ENCODE data around the gene TPI1.
"Not testable (repeated sequence)": the region's sequence is repeated elsewhere in the genome, so short reads cannot be mapped to it uniquely, and the experiment has no call there.

Gene TPI1

DNA sequence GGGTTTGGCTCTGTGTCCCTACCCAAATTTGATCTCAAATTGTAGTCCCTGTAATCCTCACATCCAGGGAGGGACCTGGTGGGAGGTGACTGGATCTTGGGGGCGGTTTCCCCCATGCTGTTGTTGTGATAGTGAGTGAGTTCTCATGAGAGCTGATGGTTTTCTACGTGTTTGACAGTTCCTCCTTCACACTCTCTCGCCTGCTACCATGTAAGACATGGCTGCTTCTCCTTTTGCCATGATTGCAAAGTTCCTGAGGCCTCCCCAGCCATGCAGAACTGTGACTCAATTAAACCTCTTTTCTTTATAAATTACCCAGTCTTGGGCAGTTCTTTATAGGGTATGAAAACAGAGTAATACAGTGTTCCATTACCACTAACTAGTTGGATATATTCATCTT lies 27.0 kb downstream of the TPI1 start:
- DNase-seq (ENCODE audit: low spot score): no peak

DNA sequence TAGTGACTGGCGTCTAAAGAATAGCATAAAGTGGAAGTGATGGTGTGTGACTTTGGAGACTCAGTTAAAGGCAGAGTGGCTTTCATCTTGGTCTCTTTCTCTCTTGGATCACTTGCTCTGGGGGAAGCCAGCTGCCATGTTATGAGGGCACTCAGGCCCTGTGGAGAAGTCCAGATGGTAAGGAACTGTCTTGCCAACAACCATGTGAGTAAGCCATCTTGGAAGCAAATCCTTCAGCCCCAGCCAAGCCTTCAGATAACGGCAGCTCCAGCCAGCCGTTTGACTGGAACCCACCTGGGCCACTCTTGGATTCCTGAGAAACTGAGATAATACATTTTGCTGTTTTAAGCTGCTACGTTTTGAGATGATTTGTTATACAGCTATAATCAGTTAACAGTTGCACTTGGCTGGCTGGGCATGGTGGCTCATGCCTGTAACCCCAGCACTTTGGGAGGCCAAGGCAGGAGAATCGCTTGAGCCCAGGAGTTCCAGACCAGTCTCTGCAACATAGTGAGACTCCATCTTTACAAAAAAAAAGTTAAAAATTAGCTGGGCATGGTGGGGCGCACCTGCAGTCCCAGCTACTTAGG lies 29.6 kb downstream of the TPI1 start:
- no peak for DNase-seq (ENCODE audit: low spot score)

DNA sequence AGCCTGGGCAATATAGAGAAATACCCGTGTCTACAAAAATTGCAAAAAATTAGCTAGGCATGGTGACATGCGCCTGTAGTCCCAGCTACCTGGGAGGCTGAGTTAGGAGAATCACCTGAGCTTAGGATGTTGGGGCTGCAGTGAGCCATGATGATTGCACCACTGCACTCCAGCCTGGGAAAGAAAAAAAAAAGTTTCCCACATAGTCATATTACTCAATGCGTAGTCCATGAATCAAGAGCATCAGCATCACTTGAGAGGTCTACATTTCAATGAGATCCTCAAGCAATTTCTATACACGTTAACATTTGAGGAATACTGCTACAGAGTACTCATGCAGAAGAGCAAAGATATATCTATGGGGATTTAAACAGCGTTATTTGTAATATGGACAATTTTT lies 32.1 kb downstream of the TPI1 start:
- no peak for DNase-seq (ENCODE audit: low spot score)

DNA sequence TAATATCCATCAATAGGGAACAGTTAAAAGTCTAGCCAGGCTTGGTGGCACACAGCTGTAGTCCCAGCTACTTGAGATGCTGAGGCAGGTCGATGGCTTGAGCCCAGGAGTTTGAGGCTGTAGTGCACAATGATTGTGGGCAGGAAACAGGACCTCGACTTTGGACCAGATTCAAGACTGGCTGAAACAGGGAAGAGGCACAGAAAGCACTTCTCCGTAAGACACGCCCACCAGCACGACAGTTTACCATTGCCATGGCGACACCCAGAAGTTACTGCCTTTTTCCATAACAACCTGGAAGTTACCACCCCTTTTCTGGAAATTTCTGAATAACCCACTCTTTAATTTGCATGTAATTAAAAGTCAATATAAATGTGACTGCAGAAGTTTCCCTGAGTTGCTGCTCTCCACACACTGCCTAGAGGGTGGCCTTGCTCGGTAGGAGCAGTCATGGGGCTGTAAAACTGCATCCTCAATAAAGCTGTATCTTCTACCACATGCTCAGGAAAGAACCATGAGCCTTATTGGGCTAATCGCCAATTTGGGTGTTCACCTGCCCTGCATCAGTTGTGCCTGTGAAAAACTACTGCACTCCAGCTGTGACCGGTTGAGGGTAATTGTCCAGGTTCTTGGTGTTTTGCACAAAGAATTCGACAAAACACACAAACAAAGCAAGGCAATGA lies 32.6 kb downstream of the TPI1 start:
- DNase-seq (ENCODE audit: low spot score): peak; percentile 24

DNA sequence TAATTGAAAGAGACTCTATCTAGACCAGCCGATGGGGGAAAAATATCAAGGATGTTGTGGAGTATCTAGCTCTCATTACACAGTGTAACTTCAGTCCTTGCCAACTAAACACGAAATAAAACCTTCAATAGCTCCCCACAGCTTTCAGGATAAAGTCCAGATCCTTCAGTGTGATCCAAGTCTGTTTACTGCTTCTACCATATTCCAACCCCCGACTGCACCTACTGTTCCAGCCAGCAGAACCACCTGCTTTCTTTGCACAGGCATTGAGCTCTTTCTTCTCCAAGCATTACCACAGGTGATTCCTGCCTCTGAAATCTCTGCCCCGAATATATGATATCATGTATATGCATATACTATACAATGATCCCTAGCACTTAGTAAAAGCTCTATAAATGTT lies 35.1 kb downstream of the TPI1 start:
- no peak for DNase-seq (ENCODE audit: low spot score)

DNA sequence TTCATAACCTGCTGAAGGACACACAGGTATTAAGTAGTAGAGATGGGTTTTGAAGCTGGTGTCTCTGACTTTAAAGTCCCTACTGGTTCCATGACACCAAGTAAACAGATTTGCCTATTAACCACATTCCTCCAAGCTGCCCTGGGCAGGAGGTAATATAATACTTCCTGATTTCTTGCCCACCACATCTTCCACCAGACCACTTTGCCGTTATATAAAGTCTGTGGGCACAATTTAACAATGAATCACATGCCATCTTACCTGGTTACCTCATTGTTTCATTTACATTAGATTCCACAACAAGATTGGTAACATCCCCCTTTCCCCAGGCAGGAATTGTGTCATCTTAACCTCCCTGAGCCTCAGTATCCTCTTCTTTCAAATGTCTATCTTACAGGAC lies 36.4 kb downstream of the TPI1 start:
- no peak for DNase-seq (ENCODE audit: low spot score)

DNA sequence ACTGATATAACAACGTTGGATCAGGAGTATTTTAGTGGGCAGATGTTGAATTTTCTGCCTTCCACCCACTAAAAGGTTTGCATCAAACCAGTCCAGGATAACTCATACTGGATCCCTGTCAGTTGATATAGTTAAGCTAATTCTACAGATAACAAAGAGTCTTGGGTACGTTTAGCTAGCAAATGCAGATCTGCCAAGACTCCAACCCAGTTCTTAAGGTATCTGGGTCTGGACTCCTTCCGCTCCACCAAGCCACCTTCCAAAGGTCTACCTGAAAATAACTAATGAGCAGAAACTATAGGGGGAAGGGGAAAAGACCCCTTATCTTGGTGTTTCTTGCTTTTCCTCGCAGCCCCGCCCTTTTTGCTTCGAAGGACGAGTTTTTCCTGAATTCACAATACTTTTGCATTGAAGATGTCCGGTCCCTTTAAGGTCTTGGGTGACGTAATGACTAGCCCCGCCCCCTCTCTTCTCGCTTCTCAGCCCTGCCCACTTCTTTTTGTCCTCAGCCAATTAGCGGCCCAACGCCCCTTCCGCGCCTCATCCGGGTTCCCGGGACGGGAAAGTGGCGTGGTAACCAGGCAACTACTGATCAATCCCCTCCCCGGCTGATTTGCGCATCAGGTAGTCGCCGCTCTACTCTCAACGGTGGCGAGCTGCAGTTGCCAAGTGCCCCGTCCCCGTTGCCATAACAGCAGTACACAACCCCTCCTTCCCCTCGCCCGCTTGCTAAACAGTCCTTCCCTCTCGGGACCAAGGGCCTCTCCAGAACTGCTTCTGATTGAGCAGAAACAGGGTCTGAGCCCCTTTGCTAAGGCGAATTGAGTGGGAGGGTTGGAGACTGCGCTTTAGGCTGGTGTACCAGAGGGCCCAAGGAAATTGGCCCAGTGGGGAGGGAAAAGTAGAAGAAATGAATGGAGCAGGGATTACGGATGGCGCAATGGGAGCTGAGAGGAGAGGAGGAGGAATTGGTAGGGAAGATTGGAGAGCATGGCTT lies 37.2 kb downstream of the TPI1 start, which contains the start of gene LRRC23:
Gene LRRC23, plus strand, starts transcription at position 543 of the 997 bp plus-strand sequence. CDS start 812 bp downstream, outside the sequence.
- peak; percentile 98 for DNase-seq (ENCODE audit: low spot score)

DNA sequence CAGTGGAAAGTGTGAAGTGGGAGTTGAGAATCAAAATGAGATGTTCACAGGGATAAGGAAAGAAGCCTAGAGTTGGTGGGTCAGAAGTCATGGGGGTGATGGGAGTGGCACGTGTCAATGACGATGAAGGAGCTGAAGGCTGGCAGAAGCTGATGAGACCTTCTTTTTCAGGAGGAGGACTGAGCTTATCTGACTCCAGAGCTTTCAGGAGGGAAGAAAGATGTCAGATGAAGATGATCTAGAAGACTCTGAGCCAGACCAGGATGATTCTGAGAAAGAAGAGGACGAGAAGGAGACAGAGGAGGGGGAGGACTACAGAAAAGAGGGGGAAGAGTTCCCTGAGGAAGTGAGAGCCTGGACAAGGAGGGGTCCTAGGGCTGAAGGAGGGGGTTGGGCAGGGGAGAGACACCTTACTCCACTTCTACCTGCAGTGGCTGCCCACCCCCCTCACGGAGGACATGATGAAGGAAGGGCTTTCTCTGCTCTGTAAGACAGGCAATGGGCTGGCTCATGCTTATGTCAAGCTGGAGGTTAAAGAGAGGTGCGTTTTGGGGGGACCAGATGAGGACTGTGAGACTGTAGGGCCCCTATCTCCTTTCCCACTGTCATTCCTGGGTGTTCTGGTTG lies 38.2 kb downstream of the TPI1 start:
- DNase-seq (ENCODE audit: low spot score): no peak

DNA sequence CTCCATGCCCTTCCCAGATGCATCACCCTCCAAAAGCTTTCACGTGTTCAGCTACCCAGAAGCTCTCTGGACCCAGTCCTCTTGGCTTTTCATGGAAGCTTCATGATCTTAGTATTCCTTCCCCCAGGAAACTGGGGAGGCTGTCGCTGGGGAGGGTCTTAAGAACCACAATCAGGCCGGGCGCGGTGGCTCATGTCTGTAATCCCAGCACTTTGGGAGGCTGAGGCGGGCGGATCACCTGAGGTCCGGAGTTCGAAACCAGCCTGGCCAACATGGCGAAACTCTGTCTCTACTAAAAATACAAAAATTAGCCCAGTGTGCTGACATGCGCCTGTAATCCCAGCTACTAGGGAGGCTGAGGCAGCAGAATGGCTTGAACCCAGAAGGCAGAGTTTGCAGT lies 40.8 kb downstream of the TPI1 start:
- DNase-seq (ENCODE audit: low spot score): not testable (repeated sequence)

DNA sequence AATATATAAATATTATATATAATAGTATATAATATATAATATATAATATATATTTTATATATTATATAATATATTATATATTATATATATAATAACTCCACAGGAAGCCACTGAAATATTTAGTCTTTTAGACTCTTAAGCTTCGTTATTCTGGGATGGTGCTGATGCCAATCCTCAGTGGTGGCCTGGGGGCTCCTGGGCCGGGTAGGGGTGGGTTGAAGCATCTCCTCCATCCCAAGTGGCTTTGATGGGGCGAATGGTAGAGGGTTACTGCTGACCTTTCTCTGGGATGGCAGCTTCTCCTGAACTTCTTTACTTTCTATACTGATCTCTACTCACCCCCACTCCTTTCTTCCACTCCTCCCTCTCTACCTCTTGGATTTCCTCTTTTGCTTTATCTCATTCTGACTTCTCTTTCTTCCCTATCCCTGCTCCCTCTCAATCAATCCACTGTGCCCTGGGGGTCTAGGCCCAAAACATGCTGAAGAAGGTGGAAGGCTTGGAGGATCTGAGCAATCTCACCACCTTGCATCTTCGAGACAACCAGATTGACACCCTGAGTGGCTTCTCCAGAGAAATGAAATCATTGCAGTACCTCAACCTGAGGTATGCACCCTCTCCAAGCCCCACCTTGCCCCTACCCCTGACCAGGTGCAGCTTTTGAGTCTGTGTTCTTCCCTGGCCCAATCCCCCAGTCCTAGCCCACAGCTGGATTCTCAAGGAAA lies 42.3 kb downstream of the TPI1 start:
- DNase-seq (ENCODE audit: low spot score): no peak

DNA sequence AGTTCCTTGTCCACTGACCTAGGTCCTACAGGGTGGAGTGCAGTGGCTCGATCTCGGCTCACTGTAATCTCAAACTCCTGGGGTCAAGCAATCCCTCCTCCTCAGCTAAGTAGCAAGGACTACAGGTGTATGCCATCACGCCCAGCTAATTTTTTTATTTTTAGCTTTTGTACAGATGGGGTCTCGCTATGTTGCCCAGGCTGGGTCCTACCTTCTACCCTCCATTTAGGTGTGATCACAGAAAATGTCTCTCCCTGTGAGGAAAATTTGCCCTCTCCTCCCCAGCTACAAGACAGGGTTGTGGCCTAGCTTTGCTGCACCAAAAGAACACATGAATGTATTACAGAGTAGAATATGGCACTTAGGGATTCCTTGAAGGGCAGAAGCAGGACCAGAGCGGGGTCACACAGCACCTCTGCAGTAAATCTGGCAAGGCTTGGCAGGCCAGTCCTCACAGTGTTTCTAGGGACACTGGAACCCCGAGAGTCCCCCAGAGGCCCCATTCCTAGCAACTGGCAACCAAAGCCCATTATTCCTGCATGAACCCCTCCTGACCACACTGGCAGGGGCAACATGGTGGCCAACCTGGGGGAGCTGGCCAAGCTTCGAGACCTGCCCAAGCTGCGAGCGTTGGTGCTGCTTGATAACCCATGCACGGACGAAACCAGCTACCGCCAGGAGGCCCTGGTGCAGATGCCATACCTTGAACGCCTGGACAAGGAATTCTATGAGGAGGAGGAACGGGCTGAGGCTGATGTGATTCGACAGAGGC lies 45.0 kb downstream of the TPI1 start:
- no peak for DNase-seq (ENCODE audit: low spot score)

DNA sequence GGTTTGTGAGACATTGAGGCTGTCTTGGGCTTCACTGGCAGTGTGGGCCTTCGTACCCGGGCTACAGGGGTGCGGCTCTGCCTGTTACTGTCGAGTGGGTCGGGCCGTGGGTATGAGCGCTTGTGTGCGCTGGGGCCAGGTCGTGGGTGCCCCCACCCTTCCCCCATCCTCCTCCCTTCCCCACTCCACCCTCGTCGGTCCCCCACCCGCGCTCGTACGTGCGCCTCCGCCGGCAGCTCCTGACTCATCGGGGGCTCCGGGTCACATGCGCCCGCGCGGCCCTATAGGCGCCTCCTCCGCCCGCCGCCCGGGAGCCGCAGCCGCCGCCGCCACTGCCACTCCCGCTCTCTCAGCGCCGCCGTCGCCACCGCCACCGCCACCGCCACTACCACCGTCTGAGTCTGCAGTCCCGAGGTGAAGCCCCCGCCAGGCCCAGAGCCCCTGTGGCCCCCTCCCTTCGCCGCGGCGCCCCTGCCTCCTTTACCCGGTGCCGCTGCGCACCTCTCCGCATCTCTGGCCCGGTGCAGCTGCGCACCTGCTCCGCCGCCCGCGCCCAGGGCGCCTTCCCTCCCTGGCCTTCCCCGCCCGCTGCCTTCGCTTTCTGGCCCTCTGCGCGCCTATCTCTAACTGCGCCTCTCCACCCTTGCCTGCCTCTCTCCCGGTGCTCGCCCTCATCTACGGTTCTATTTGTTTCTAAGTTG lies 47.1 kb downstream of the TPI1 start, which contains the start of gene ENO2:
Gene ENO2, plus strand, starts transcription at position 335 of the 701 bp plus-strand sequence. CDS start 1,253 bp downstream, outside the sequence.
- peak; percentile 78 for DNase-seq (ENCODE audit: low spot score)

DNA sequence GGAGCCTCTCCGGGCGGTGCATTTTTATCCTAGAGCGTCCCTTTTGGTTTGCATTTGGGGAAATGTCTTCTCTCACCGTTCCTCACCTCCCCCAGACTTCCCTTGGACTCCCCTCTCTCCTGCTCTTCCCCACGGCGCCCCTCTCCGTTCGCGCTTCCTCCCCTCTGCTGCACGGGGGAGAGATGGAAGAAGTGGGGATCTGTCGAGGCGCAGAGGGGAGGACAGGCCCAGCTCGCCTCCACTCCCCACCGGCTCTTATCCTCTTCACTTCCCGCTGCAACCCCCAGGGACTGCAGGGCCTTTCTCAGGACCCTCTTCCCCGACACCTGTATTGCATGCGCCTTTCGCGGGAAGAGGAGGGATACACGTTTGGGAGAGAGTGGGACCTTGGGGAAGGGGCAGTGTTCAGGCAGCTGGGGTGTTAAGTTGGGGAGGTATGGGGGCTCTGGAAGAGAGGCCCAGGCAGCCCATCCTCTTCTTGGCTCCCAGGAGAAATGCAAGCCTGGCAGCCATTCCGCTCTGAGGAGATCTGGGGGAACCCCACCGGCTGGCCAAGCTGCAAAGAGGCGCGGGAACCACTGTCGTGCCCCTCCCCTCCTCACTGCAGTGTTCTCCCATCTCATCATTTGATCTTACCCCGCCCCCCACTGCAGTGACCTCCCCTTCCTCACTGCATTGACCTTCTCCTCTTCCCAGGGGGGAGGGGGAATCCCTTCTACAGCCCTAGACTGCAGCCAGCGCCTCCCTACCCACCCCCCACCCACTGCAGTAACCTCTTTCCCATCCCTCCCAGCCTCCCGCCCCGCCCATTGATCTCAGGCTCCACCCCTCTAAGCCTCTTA lies 47.8 kb downstream of the TPI1 start:
- DNase-seq (ENCODE audit: low spot score): peak; percentile 80

DNA sequence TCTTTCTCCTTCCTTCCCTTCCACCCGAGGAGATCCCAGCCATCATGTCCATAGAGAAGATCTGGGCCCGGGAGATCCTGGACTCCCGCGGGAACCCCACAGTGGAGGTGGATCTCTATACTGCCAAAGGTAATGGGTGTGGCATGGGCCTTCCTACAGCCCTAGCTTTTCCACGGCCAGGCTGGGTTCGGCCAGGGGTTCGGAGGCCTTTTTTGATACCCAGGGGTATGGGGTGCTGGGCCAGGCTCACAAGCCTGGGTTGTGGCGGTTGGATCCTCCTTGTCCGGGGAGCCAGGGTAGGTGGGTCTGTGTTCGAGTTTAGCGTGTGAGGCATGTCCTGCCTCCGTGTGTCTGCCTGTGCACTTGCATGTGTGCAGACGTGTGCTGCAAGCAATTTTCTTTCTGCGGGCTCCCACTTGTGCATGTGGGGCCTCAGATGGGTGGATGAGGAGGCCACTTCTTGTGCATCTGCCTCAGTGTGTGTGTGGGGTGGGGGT lies 48.5 kb downstream of the TPI1 start:
- DNase-seq (ENCODE audit: low spot score): no peak

DNA sequence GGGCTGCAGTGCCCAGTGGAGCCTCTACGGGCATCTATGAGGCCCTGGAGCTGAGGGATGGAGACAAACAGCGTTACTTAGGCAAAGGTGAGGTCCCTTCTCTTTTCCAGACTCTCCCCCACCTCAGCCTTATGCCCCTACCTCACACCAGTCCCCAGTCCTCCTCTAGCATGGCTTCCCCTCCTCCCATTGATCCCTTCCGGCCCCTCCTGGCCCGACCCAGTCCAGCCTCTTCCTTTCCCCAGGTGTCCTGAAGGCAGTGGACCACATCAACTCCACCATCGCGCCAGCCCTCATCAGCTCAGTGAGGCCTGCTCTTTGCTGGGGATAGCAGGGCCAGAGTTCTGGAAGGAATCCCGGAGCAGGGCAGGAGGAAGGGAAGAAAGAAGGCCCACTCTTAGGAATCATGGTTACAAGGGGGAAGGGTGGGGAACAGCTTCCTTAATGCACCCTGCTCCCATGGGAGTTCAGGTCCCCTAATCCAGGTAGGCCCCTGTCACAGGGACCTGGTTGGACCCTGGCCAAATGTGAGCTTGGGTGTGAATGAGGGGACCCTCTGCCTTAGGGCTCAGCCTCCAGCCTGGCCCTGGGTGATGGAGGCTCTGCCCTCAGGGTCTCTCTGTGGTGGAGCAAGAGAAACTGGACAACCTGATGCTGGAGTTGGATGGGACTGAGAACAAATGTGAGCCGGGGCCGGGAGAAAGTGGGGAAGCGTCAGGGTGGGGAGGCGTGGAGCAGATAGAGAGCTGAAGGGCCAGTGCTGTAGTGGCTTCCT lies 49.3 kb downstream of the TPI1 start:
- DNase-seq (ENCODE audit: low spot score): no peak

DNA sequence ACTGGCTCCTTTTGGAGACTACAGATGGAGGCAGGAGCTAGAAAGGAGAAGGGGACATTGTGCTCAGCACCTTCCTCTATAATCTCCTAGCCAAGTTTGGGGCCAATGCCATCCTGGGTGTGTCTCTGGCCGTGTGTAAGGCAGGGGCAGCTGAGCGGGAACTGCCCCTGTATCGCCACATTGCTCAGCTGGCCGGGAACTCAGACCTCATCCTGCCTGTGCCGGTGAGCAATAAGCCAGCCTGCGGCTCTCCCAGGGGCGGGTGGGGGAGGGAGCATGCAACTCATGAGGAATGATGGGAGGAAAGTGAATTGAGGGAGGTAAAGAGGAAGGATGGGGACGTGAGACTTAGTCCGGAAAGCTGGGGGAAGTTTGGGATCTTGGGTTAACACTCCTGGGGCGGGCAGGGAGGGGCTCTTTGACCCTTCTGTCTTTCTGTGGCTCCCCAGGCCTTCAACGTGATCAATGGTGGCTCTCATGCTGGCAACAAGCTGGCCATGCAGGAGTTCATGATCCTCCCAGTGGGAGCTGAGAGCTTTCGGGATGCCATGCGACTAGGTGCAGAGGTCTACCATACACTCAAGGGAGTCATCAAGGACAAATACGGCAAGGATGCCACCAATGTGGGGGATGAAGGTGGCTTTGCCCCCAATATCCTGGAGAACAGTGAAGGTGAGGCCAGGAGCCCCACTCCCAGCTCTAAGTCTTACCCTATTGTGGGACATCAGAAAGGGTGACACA lies 50.3 kb downstream of the TPI1 start:
- no peak for DNase-seq (ENCODE audit: low spot score)

DNA sequence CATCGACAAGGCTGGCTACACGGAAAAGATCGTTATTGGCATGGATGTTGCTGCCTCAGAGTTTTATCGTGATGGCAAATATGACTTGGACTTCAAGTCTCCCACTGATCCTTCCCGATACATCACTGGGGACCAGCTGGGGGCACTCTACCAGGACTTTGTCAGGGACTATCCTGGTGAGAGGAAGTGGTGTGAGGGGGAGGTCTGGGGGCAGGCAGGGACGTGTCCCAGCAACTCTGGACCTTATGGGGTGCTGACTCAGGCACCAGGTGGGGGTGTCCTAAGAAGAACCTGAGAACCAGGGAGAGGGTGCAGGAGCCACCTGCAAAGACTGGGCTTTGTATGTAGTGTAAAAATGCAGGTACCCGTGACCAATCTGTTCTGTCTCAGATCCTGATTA lies 52.3 kb downstream of the TPI1 start:
- no peak for DNase-seq (ENCODE audit: low spot score)

Data from iPS-NIHi11 (cell line).